IMR-90 (cell line): ENCODE data around the gene ANGPT4. TPM values are rescaled to one million over a fixed set of nuclear protein-coding genes. Genes with fewer than 3 reads are reported as not detected.

ENCODE experiments used
- ATAC-seq: fragments of 200-7000 bp; cut with Tn5 transposase; 2 replicates; pipeline ENCODE4 v1.9.1; 2020; ENCODE audit warnings: low read depth, mild to moderate bottlenecking, moderate library complexity
- BruUV-seq: library from RNA; stranded (reverse); fragments of 400-500 nt; replicated peaks from 2 replicates; lab custom pipeline; 2021; lab: Mats Ljungman, UMichigan
- CTCF ChIA-PET: fragments of 300-600 bp; formaldehyde crosslinking; extraction: SDS; loops from one replicate; lab custom pipeline; 2021; ENCODE audit warnings: antibody characterized with exemption; lab: Yijun Ruan, JAX
- POLR2A ChIA-PET: fragments of 300-600 bp; sonication (Branson Sonifier 250); formaldehyde crosslinking; loops from one replicate; lab custom pipeline; 2022; ENCODE audit warnings: antibody characterized with exemption; ENCODE audit not compliant: unreplicated experiment; lab: Charles Lee
- DNase-seq: peaks from one replicate; pipeline ENCODE4 v3.0.0; 2013
- H2AFZ ChIP-seq: replicated peaks from 2 replicates; pipeline ENCODE3; 2013; ENCODE audit warnings: low read length, mild to moderate bottlenecking; ENCODE audit not compliant: poor library complexity
- H2AK5ac ChIP-seq: 2 replicates; pipeline ENCODE4 v1.6.1; 2013; ENCODE audit warnings: low read depth, low read length, inconsistent platforms
- H2AK9ac ChIP-seq: replicated peaks from 2 replicates; pipeline ENCODE3; 2013; ENCODE audit warnings: mild to moderate bottlenecking, low read depth, low read length, moderate library complexity; ENCODE audit not compliant: poor library complexity
- H2BK120ac ChIP-seq: 2 replicates; pipeline ENCODE4 v1.6.1; 2013; ENCODE audit warnings: low read depth, low read length, inconsistent platforms
- H2BK15ac ChIP-seq: 3 replicates; pipeline ENCODE4 v1.6.1; 2013; ENCODE audit warnings: low read depth, low read length, inconsistent platforms
- H2BK20ac ChIP-seq: 2 replicates; pipeline ENCODE4 v1.6.1; 2013; ENCODE audit warnings: low read depth, mild to moderate bottlenecking, inconsistent platforms, low read length, moderate library complexity
- H2BK5ac ChIP-seq: 2 replicates; pipeline ENCODE4 v1.6.1; 2013; ENCODE audit warnings: mild to moderate bottlenecking, low read depth, low read length, inconsistent platforms; ENCODE audit not compliant: poor library complexity, severe bottlenecking
- H3K14ac ChIP-seq: replicated peaks from 2 replicates; pipeline ENCODE4 v1.6.1; 2013; ENCODE audit warnings: low read depth, low read length, inconsistent platforms
- H3K18ac ChIP-seq: 2 replicates; pipeline ENCODE4 v1.6.1; 2013; ENCODE audit warnings: low read depth, low read length, control low read depth
- H3K23ac ChIP-seq: 2 replicates; pipeline ENCODE4 v1.6.1; 2013; ENCODE audit warnings: low read depth, low read length, inconsistent platforms
- H3K27ac ChIP-seq: 2 replicates; pipeline ENCODE4 v1.5.1; 2013; ENCODE audit warnings: mild to moderate bottlenecking, control low read depth, low read length; ENCODE audit not compliant: insufficient read depth
- H3K27me3 ChIP-seq: 2 replicates; pipeline ENCODE4 v1.6.1; 2013; ENCODE audit warnings: low read length; ENCODE audit not compliant: control insufficient read depth, insufficient read depth
- H3K36me3 ChIP-seq: 2 replicates; pipeline ENCODE4 v1.6.1; 2013; ENCODE audit warnings: low read length, mixed read lengths; ENCODE audit not compliant: control insufficient read depth, insufficient read depth
- H3K4ac ChIP-seq: 2 replicates; pipeline ENCODE4 v1.6.1; 2013; ENCODE audit warnings: low read depth, low read length, inconsistent platforms
- H3K4me1 ChIP-seq: 2 replicates; pipeline ENCODE4 v1.6.1; 2013; ENCODE audit warnings: low read length, mixed read lengths; ENCODE audit not compliant: control insufficient read depth, insufficient read depth
- H3K4me2 ChIP-seq: 2 replicates; pipeline ENCODE4 v1.6.1; 2013; ENCODE audit warnings: low read depth, mild to moderate bottlenecking, control low read depth, low read length, moderate library complexity
- H3K4me3 ChIP-seq: 2 replicates; pipeline ENCODE4 v1.5.1; 2013; ENCODE audit warnings: low read depth, mild to moderate bottlenecking, control low read depth, low read length, moderate library complexity; ENCODE audit not compliant: insufficient read depth
- H3K56ac ChIP-seq: 2 replicates; pipeline ENCODE4 v1.6.1; 2013; ENCODE audit warnings: low read length, inconsistent platforms; ENCODE audit not compliant: insufficient read depth; ENCODE audit errors: extremely low read depth
- H3K79me1 ChIP-seq, 2 experiments: 2 replicates each; pipeline ENCODE4 v1.6.1; 2013; ENCODE audit warnings: low read length in 2 of 2, inconsistent platforms in 1 of 2, low read depth in 1 of 2
- H3K9ac ChIP-seq: 2 replicates; pipeline ENCODE4 v1.6.1; 2013; ENCODE audit warnings: low read depth, low read length, control low read depth
- H3K9me1 ChIP-seq: 2 replicates; pipeline ENCODE4 v1.6.1; 2013; ENCODE audit warnings: low read length, inconsistent platforms; ENCODE audit not compliant: insufficient read depth
- H3K9me3 ChIP-seq: 2 replicates; pipeline ENCODE4 v1.6.1; 2013; ENCODE audit warnings: low read length; ENCODE audit not compliant: control insufficient read depth, insufficient read depth
- H4K20me1 ChIP-seq: 2 replicates; pipeline ENCODE4 v1.6.1; 2013; ENCODE audit warnings: low read length, inconsistent platforms; ENCODE audit not compliant: insufficient read depth
- H4K5ac ChIP-seq: 2 replicates; pipeline ENCODE4 v1.6.1; 2013; ENCODE audit warnings: mild to moderate bottlenecking, low read depth, low read length, control low read depth
- H4K8ac ChIP-seq, 2 experiments: 2 replicates each; pipeline ENCODE4 v1.6.1; 2013; ENCODE audit warnings: low read depth in 2 of 2, low read length in 2 of 2, control low read depth in 1 of 2, inconsistent platforms in 1 of 2
- H4K91ac ChIP-seq: 2 replicates; pipeline ENCODE4 v1.6.1; 2013; ENCODE audit warnings: low read depth, low read length, inconsistent platforms; ENCODE audit not compliant: insufficient read depth
- BHLHE40 ChIP-seq: fragments of 150-350 bp; IDR thresholded peaks from 2 replicates; pipeline ENCODE4 v1.6.1; 2016; ENCODE audit warnings: mild to moderate bottlenecking, low read depth, low read length
- CTCF ChIP-seq: conservative IDR thresholded peaks from 2 replicates; pipeline ENCODE4 v1.5.1; 2012; ENCODE audit warnings: mild to moderate bottlenecking, low read depth, low read length, improper control_type of control experiment
- ELK1 ChIP-seq: fragments of 150-350 bp; IDR thresholded peaks from 2 replicates; pipeline ENCODE4 v1.6.1; 2016; ENCODE audit warnings: low read depth, mild to moderate bottlenecking, low read length, moderate library complexity, borderline replicate concordance
- MAFK ChIP-seq: IDR thresholded peaks from 2 replicates; pipeline ENCODE4 v1.6.1; 2012; ENCODE audit warnings: low read depth, low read length, improper control_type of control experiment
- MXI1 ChIP-seq: IDR thresholded peaks from 2 replicates; pipeline ENCODE4 v1.6.1; 2012; ENCODE audit warnings: low read depth, mild to moderate bottlenecking, low read length, moderate library complexity, borderline replicate concordance
- NFE2L2 ChIP-seq: fragments of 150-350 bp; IDR thresholded peaks from 2 replicates; pipeline ENCODE4 v1.6.1; 2016; ENCODE audit warnings: low read depth, mild to moderate bottlenecking, low read length
- RAD21 ChIP-seq: IDR thresholded peaks from 2 replicates; pipeline ENCODE4 v1.6.1; 2012; ENCODE audit warnings: low read length, improper control_type of control experiment
- SMC3 ChIP-seq: fragments of 150-350 bp; IDR thresholded peaks from 2 replicates; pipeline ENCODE4 v1.6.1; 2016; ENCODE audit warnings: low read depth, mild to moderate bottlenecking, antibody characterized with exemption, low read length, moderate library complexity
- WGBS, 2 experiments: methylation state at CpG; one replicate each; pipeline versions ENCODE4 v1.1.5 to v1.1.7; 2013; ENCODE audit warnings: missing lambda C conversion rate in 2 of 2; ENCODE audit not compliant: insufficient read length in 1 of 2; ENCODE audit errors: extremely low coverage in 2 of 2; 5-methylcytosine and 5-hydroxymethylcytosine counted together
- dilution Hi-C: fragments of 300-500 bp; cut with HindIII; formaldehyde crosslinking; loops from one replicate; pipeline ENCODE4 v1.14.3; 2018; ENCODE audit warnings: low sequenced_read_pairs; ENCODE audit not compliant: unreplicated experiment
- in situ Hi-C: fragments of 300-500 bp; cut with MboI; formaldehyde crosslinking; loops from 3 replicates; pipeline ENCODE4 v1.14.3; 2019; ENCODE audit warnings: low sequenced_read_pairs, inconsistent platforms, mixed read lengths
- intact Hi-C: fragments of 100-400 bp; cut with micrococcal nuclease; formaldehyde crosslinking; loops from 2 replicates; pipeline ENCODE4 v1.10.0; 2022
- polyA plus RNA-seq, 3 experiments: library from polyadenylated mRNA; depleted of rRNA; stranded (reverse); fragments of >200 nt; gene quantifications; 2 replicates each; pipeline ENCODE4 v1.2.3, GENCODE V29; 2012; ENCODE audit warnings: low replicate concordance in 1 of 3
- total RNA-seq: library from RNA; depleted of rRNA; stranded (reverse); fragments of >200 nt; gene quantifications from 2 replicates; pipeline ENCODE4 v1.2.3, GENCODE V29; 2012

Gene ANGPT4
- total and polyA plus RNA-seq, 2 of the 4 experiments (the other 2 are of a cell fraction): not detected

- Histone ChIP-seq H3K4me1 (no peaks in the 10 kb centered on the region), H2BK120ac (no peak overlapping the region), H3K79me1 (no peaks in the 10 kb centered on the region), H3K4me2 (no peak overlapping the region), H3K36me3 (no peaks in the 10 kb centered on the region), H3K27ac (no peak overlapping the region), H3K9me3 (no peaks in the 10 kb centered on the region), H3K23ac (no peak overlapping the region), H3K4me3 (no peak overlapping the region), H2BK20ac (no peak overlapping the region), H3K9me1 (no peaks in the 10 kb centered on the region), H3K27me3 (peaks cover 8% of the 10 kb centered on the region), H4K20me1 (no peaks in the 10 kb centered on the region), H2AK5ac (no peak overlapping the region), H4K5ac (no peak overlapping the region), H2AFZ (no peak overlapping the region), H3K14ac (no peak overlapping the region), H3K9ac (no peak overlapping the region), H3K4ac (no peak overlapping the region), H3K18ac (no peak overlapping the region), H2BK15ac (no peak overlapping the region), H4K91ac (no peak overlapping the region), H4K8ac (no peak overlapping the region), H2AK9ac (peak overlapping the region; percentile 45), H2BK5ac (no peak overlapping the region), H3K56ac (no peak overlapping the region)
- DNase-seq (no peak), ATAC-seq (no peak)
- BruUV-seq: no TSS peak
- in situ Hi-C loops: no loop called here
- dilution Hi-C loops: no loop called here
- 50% methylated on average over 1 of the region's 2 CpGs; no CpG with 5 or more reads in 1 of the 2 experiments for WGBS, 2 experiments
- TF ChIP-seq MAFK: no peak
- TF ChIP-seq MXI1: no peak
- no peak for TF ChIP-seq BHLHE40
- no peak for TF ChIP-seq NFE2L2
- no peak for TF ChIP-seq CTCF
- no peak for TF ChIP-seq RAD21
- TF ChIP-seq ELK1: no peak
- TF ChIP-seq SMC3: no peak
- intact Hi-C loops: no loop called here
- ChIA-PET POLR2A (no interaction called here), CTCF (no interaction called here)
Observed at GRCh38 chr20:961768-962167, 45.6 kb upstream of the ANGPT4 start.
